Adrenal gland (tissue), 5 donors: ENCODE measurements around the gene PRKCA.

Source experiments
- CTCF ChIP-seq, 6 experiments: fragments of 450-650 bp in 4 of 6; fragments of 200-600 bp in 2 of 6; sonication (generic) in 1 of 6; IDR thresholded peaks; 1 replicate in 5 of 6; 2 replicates in 1 of 6; pipeline versions ENCODE4 v1.5.1 to v1.8.0; 2016 to 2021; ENCODE audit warnings: antibody characterized with exemption in 6 of 6, mild to moderate bottlenecking in 2 of 6, moderate library complexity in 1 of 6
- POLR2A ChIP-seq, 2 donors: fragments of 450-650 bp; IDR thresholded peaks; one replicate each; pipeline ENCODE4 v1.6.1; 2017; ENCODE audit warnings: antibody characterized with exemption in 2 of 2, mild to moderate bottlenecking in 2 of 2, moderate library complexity in 1 of 2
- donor health status: DM: no; HTN: no; CAD: no.

- TF ChIP-seq CTCF (IDR thresholded peaks at IDR 0.05) (no peak), POLR2A (IDR thresholded peaks at IDR 0.05) (no peak)
These were observed 8.2 kb downstream of the PRKCA start for GRCh38 chr17:66310528-66311148.
